NCI-H2107 treated with DMSO at 0.1 percent for 48 hours (cell line): Measurements from ENCODE around the gene GCK.
"Not testable (repeated sequence)": the region's sequence is repeated elsewhere in the genome, so short reads cannot be mapped to it uniquely, and the experiment has no call there.

Source experiments
- DNase-seq: peaks from one replicate; lab custom pipeline; 2025; ENCODE audit not compliant: unreplicated experiment; lab: John Stamatoyannopoulos, UW

GCK gene

GRCh38 chr7:44210107-44210506 lies 20.9 kb upstream of the GCK start:
- DNase-seq, result no peak

GRCh38 chr7:44208085-44208484 lies 18.8 kb upstream of the GCK start:
- no peak for DNase-seq

DNA sequence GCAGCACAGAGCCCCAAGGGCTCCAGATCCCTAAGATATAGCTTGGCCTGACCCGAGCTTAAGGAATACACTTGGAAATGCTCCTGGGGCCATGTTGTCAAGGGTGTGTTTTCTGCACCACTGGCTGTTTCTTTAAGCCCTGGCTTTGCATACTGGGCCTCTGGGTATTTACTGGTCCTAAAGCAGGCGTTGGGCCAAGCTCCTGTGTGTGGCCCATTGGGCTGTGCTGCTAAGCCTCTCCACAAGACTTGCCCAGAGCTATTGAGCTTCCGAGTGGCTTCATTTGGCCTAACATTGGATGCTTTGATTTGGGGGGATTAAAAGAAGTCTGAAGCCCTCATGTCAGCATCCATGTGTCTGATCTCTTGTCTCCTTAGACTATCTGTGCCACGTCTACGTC lies 16.8 kb upstream of the GCK start:
- DNase-seq, result no peak

DNA sequence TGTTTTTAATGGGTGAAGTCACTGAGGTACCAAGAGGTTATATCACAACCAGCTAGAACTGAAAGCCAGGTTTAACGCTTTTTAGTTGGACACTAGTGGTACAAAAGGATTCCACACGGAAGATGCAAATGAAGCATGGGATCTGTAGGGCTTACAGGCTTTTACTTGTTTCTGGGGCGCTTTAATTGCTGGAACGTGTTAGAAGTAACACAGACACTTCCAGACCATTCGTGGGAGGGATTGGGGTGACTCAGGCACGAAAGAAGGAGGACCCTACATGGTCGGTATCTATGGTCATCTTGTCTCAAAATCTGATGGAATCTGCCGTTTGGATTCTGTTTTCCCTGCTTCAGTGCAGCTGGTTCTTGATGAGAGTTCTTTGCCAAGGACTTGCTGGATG lies 12.6 kb upstream of the GCK start:
- no peak for DNase-seq

- peak; percentile 95 for DNase-seq
Observed at GRCh38 chr7:44200699-44201461, 11.6 kb upstream of the GCK start, which contains the start of gene YKT6. YKT6 (plus strand) TSS chr7:44200978; CDS start chr7:44201136, 158 bp downstream.

DNA sequence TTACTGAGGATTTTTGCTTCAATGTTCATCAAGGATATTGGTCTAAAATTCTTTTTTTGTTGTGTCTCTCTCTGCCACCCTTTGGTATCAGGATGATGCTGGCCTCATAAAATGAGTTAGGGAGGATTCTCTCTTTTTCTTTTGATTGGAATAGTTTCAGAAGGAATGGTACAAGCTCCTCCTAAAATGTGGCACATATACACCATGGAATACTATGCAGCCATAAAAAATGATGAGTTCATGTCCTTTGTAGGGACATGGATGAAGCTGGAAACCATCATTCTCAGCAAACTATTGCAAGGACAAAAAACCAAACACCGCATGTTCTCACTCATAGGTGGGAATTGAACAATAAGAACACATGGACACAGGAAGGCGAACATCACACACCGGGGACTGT lies 10.9 kb upstream of the GCK start:
- DNase-seq, result not testable (repeated sequence)

DNA sequence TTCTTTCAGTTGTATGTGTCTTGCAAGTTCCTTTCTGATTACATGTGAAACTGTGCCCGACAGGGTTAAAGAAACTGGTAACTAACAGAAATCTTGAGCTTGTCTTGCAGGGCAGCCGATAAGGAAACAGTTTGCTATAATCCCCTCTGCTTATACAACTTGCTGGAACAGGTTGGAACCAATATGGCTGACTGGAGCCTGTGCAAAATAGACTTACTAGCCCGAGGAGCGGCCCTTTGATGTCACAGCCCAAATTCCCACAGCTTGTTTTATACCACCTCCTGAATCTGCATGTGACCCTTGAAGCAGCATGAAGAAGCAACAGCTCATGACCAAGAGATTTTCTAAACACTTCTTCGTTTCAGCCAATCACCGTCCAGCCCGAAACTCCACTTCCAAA lies 8.2 kb upstream of the GCK start:
- DNase-seq, result no peak

- DNase-seq, result peak; percentile 52
Observed at GRCh38 chr7:44196450-44196872, 7.2 kb upstream of the GCK start.

- DNase-seq, result no peak
Observed at GRCh38 chr7:44195889-44196288, 6.7 kb upstream of the GCK start.

GRCh38 chr7:44194562-44195145 lies 5.4 kb upstream of the GCK start:
- no peak for DNase-seq

DNA sequence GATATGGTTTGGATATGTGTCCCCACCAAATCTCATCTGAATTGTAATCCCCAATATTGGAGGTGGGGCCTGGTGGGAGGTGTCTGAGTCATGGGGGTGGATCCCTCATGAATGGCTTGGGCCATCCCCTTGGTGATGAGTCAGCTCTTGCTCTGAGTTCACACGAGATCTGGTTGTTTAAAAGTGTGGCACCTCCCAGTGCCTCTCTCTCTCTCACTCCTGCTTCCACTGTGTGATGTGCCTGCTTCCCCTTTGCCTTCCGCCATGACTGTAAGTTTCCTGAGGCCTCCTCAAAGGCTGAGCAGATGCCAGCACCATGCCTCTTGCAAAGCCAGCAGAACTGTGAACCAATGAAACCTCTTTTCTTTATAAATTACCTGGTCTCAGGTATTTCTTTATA lies 4.8 kb upstream of the GCK start:
- DNase-seq, result no peak

DNA sequence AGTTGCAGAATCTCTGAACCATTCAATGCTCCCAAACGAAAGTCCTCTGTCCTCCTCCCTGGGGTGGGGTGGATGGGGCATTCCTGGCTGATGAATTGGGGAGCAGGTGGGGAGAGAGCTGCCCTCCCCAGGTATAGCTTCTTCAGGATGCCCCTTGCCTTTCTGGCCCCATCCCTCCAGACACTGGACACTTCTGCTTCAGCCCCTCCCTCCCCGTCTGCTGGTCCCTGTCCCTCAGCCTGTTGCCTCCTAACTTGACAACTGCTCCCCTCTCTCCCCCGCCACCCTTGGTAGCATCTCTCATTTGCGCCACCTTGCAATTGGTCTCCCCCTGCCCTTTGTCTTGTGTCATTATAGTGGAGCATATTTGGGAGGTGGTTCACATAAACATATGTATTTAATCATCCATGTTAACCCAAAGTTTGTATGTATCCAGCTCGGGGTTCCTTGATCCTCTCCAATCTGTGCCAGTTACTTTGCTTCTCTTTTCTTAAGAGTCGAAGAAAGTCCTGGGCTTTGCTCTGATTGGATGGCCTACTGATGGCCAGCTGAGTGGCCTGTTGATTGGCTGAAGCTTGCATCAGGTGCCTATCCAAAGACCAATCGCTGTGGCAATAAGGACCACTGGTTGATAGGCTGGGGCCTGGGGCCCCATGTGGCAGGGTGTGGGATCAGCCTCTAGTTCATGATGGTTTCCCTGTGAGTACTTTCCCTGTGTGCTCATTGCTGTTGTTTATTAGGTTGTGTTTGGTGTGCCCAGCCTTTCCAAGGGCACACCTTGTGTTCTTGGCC lies 4.0 kb upstream of the GCK start:
- no peak for DNase-seq

DNA sequence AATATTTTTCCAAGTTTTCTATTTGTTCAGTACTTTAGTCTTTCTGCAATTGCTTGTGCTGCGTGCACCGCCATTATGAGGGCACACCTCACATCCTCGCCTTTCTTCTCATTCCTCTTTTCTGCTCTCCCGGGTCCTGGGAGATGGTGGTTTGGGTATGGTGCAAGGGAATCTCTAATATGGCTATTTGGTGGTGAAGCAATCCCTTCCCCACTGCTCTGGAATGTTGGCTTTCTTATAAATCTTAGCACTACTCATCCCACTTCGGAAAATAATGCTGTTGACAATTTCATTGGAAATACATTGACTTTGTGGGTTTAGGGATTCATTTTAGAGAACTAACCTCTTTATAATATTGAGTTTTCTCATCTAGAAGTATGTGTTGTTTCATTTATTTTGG lies 1.9 kb upstream of the GCK start:
- no peak for DNase-seq

GRCh38 chr7:44189993-44190872 lies 994 bp upstream of the GCK start:
- no peak for DNase-seq

DNA sequence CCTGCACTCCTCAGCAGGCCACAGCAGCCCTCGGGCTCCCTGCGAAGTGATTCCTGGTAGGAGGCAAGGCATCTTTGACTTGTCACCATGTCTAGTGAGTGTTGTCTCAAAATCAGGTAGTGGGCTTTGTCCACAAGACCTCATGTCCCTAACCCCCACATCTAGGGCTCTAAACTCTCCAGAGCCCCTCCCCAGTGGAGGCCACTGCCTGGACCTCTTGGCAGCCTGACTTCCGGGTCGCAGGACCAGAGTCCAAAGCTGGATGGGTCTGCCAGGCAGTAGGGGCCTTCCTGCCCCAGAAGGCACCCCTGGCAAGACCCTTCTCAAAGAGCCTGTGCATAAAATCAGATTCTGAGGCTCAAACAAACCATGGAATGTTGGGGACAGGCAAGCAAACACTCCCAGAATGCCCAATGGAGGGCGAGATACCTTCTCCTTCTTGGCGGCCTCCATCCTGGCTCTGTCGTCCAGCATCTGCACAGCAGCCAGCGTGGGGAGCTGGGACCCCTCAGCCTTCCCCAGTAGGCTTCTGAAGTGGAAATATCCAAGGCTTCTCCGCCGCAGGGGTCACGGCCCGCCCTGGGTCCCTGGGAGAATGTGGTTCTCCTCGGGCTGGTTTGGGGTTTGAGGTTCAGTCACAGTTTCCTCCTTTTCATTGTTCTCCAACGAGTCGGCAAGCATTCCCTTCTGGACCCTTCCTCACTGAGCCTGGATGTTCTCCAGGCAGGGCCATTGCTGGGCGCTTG lies 586 bp downstream of the GCK start:
- DNase-seq, result no peak

DNA sequence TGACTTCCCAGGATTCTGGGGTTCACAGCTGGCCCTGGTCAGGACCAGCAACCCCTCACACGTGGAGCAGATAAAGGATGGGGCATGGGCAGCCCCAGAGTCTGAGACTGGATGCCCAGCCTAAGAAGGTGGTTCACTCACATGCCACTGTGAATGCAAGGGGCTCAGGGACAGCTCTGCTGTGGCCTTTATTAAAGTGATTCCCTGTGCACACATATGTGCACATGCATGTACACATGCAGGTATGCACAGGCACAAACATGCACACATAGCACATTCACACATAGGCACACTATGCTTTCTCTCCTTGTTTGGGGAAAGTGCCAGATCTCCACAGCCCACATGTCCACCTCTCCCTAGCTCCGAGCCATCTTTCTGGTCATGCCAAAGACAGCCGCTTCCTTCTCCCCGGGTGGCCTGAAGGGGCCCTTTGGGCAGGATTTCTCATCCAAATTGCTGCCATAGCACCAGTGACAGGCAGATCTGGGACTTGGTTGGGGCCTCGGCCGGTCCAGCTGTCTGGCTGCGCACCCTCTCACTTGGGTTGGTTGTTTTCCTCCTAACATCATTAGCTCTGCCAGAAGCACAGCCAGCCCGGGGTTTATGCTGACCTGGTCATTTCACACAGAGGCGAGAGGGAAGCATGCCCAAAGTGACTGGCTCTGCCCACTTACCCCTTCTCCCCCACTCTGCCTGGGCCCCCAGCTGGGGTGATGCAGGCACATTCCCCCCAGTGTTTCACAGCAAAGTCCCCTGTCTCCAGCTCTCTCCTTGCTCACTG lies 1.4 kb downstream of the GCK start:
- DNase-seq, result no peak

- no peak for DNase-seq
Observed at GRCh38 chr7:44186736-44187135, 2.5 kb downstream of the GCK start.

GRCh38 chr7:44185729-44186128 lies 3.5 kb downstream of the GCK start:
- peak; percentile 44 for DNase-seq

DNA sequence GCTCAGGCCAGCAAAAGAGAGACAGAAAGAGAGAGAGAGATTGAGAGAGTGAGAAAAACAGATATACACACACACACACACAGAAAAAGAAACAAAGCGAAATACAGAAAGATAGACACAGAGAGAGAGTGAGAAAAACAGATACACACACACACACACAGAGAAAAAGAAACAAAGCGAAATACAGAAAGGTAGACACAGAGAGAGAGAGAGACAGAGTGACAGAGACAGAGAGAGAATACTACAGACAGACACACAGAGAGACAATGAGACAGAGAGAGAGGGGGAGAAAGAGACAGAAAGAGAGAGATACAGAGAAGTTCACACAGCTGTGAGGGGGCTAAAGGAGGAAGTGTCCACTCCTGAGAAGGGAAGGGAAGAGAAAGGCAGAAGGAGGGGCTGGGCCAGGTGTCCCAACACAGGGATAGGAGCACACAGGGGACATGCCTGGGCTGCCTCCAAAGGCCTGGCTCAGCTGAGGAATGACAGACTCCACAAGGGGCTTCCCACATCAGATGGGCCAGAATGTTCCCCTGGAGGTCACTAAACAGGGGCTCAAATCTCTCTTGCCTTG lies 4.3 kb downstream of the GCK start:
- peak; percentile 32 for DNase-seq
